Lung (tissue), 12 donors: ENCODE data around the gene FAM3A. TPM values are rescaled to one million over a fixed set of nuclear protein-coding genes. Genes with fewer than 3 reads are reported as not detected.

ENCODE experiments used
- ATAC-seq: fragments of 200-7000 bp; cut with Tn5 transposase; one replicate; pipeline ENCODE4 v1.9.1; 2020; ENCODE audit warnings: moderate number of reproducible peaks; ENCODE audit not compliant: insufficient read depth, low FRiP score
- DNase-seq, 3 donors: peaks; one replicate each; pipeline ENCODE4 v3.0.0-alpha.2; 2013 to 2017
- H3K27ac ChIP-seq, 2 donors: one replicate each; pipeline ENCODE4 v1.5.1; 2013; ENCODE audit warnings: mild to moderate bottlenecking in 2 of 2, moderate library complexity in 2 of 2, control low read depth in 1 of 2, inconsistent platforms in 1 of 2, low read depth in 1 of 2, low read length in 1 of 2
- H3K27me3 ChIP-seq, 3 donors: one replicate each; pipeline ENCODE4 v1.5.1; 2013; ENCODE audit warnings: low read length in 2 of 3; ENCODE audit not compliant: control insufficient read depth in 3 of 3, insufficient read depth in 3 of 3
- H3K36me3 ChIP-seq, 4 donors: one replicate each; pipeline ENCODE4 v1.5.1; 2013; ENCODE audit warnings: low read length in 4 of 4, mild to moderate bottlenecking in 1 of 4, moderate library complexity in 1 of 4; ENCODE audit not compliant: control insufficient read depth in 4 of 4, insufficient read depth in 4 of 4
- H3K4me1 ChIP-seq, 5 donors: one replicate each; pipeline ENCODE4 v1.5.1; 2013; ENCODE audit warnings: low read length in 5 of 5, mild to moderate bottlenecking in 2 of 5, moderate library complexity in 1 of 5; ENCODE audit not compliant: control insufficient read depth in 5 of 5, insufficient read depth in 5 of 5
- H3K4me3 ChIP-seq: one replicate; pipeline ENCODE4 v1.5.1; 2013; ENCODE audit warnings: mild to moderate bottlenecking, control low read depth, moderate library complexity
- H3K9ac ChIP-seq, 2 donors: one replicate each; pipeline ENCODE4 v1.5.1; 2013; ENCODE audit warnings: low read length in 2 of 2, control low read depth in 1 of 2; ENCODE audit not compliant: insufficient read depth in 1 of 2
- H3K9me3 ChIP-seq, 4 donors: one replicate each; pipeline ENCODE4 v1.5.1; 2013; ENCODE audit warnings: low read length in 3 of 4, mild to moderate bottlenecking in 1 of 4, moderate library complexity in 1 of 4; ENCODE audit not compliant: control insufficient read depth in 4 of 4, insufficient read depth in 3 of 4
- WGBS, 2 donors: extraction: QIAGEN DNeasy Blood & Tissue Kit; methylation state at CpG; one replicate each; pipeline ENCODE4 v1.1.7; 2013; 5-methylcytosine and 5-hydroxymethylcytosine counted together
- polyA plus RNA-seq, 2 donors: library from polyadenylated mRNA; stranded (reverse); fragments of 200-250 nt; gene quantifications; one replicate each; pipeline ENCODE4 v1.2.1, GENCODE V29; 2013
- total RNA-seq, 2 donors: library from RNA; depleted of rRNA in 1 of 2; stranded (reverse); fragments of >200 nt in 1 of 2; gene quantifications; one replicate each; pipeline ENCODE4 v1.2.1, GENCODE V29; 2014 to 2021
- TF ChIP-seq, protein P1 (sequence below): IDR thresholded peaks from 2 replicates; pipeline ENCODE4 v1.5.1; 2012; ENCODE audit warnings: mild to moderate bottlenecking; ENCODE audit errors: control extremely low read depth, extremely low read depth
- donor health status: control.
- donor health status: control.
- donor health status: Bipolar disorder and iron deficiency.
- donor health status: healthy.
- donor health status: DM: yes; HTN: yes; CAD: no.

The FAM3A gene
- total and polyA plus RNA-seq, 4 donors, result 21.5 to 61.2 (median 46.2) TPM

DNA sequence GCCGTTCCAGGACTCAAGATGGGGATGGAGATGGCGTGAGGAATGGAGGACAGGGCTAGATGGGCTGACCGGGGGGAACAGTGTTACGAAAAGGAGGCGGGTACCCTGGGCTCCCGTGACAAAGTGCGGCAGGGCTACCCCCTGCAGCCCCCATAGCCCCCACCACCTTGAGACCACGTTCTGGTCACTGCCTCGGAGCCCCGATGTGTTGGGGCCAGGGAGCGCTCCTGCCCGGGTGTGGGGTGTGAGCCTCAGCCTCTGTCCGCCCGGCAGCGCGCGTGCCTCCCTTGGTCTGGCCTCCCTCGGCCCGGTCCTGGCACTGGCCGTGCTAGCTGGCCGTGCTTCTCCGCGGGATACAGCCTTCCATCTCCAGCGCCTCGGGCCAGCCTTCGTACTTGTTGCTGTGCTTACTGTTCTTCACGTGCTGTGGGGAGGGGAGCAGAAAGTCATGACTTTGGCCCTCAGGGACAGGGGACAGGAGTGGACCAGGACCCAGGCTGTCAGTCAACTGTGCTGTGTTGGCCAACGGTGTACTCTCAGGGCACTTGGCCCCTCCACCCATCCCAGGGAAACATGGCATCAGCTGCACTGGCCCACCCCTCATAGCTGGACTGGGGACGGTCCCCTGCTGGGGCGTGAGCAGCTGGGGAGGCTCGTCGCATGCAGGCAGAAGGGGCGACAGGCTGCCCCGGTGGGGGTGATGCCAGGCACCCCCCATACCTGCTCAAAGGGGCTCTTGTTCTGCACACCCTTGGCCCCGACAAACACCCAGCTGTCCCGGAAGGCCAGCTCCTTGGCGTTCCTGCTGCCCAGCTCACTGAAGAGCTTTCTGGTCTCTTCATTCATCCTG is 9.3 kb downstream of the FAM3A start:
- Histone ChIP-seq H3K9ac (no peak overlapping the region), H3K27ac (no peak overlapping the region), H3K36me3 (peaks cover 2 to 11% (median 5%) of the 10 kb centered on the region in 4 donors), H3K4me3 (no peak overlapping the region), H3K27me3 (no peaks in the 10 kb centered on the region), H3K4me1 (no peaks in the 10 kb centered on the region), H3K9me3 (peaks cover 0 to 19% (median under 1%) of the 10 kb centered on the region in 4 donors)
- no peak for DNase-seq
- no peak for ATAC-seq
- 93 to 94% methylated on average over 15 to 37 of the region's 37 CpGs for WGBS, 2 donors
- TF ChIP-seq, protein P1, sequence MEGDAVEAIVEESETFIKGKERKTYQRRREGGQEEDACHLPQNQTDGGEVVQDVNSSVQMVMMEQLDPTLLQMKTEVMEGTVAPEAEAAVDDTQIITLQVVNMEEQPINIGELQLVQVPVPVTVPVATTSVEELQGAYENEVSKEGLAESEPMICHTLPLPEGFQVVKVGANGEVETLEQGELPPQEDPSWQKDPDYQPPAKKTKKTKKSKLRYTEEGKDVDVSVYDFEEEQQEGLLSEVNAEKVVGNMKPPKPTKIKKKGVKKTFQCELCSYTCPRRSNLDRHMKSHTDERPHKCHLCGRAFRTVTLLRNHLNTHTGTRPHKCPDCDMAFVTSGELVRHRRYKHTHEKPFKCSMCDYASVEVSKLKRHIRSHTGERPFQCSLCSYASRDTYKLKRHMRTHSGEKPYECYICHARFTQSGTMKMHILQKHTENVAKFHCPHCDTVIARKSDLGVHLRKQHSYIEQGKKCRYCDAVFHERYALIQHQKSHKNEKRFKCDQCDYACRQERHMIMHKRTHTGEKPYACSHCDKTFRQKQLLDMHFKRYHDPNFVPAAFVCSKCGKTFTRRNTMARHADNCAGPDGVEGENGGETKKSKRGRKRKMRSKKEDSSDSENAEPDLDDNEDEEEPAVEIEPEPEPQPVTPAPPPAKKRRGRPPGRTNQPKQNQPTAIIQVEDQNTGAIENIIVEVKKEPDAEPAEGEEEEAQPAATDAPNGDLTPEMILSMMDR, result no peak

DNA sequence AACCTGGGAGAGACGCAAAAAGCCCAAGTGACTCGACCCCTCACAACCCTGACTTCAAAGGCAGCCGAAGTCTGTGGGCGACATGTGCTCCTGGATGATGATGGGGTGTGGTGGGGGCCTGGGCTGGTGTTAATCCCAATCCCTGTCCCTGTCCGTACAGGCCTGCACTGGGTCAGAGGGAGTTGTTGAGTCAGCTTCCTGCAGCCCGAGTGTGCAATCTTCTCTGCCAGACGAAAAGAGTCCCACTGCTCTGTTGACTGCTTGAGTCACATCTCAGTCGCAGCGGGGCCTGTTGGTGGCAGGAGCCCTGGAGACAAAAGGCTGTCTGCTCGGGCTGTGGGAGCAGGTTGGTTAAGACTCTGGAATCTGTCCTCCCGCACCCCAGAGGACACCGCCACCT is 10.3 kb downstream of the FAM3A start:
- Histone ChIP-seq H3K9ac (no peak overlapping the region), H3K27ac (no peak overlapping the region), H3K4me3 (no peak overlapping the region), H3K36me3 (peaks cover 2 to 11% (median 5%) of the 10 kb centered on the region in 4 donors), H3K27me3 (no peaks in the 10 kb centered on the region), H3K4me1 (no peaks in the 10 kb centered on the region), H3K9me3 (peaks cover 0 to 18% (median under 1%) of the 10 kb centered on the region in 4 donors)
- peak; percentile 39 for ATAC-seq
- TF ChIP-seq, protein P1, result no peak
- WGBS, 2 donors, result 77 to 86% methylated on average over 12 of the region's 12 CpGs
- DNase-seq, result no peak

DNA sequence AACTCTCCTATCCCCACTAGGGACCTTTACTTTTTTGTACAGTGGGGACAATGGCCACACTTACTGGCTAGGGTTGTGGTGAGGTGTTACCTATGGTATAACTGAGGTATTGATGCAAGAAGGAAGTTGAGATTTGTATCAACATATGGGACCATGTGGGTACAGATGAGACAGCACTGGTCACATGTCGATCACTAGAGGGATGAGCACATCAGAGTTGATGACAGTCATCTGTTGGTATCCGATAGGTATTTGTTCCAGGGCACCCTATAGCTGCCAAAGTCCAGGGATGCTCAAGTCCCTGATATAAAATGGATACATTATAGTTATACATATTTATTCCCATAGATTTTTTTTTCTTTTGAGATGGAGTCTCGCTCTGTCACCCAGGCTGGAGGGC is 13.0 kb downstream of the FAM3A start:
- ATAC-seq, result no peak

More for the DNA sequence above, 13.0 kb downstream of the FAM3A start:
- Histone ChIP-seq H3K4me3 (no peak overlapping the region), H3K27ac (no peak overlapping the region), H3K9me3 (peaks cover 0 to 6% (median 0%) of the 10 kb centered on the region in 4 donors), H3K9ac (no peak overlapping the region), H3K4me1 (no peaks in the 10 kb centered on the region), H3K36me3 (peaks cover 0 to 8% (median 1%) of the 10 kb centered on the region in 4 donors), H3K27me3 (peaks cover 0 to 3% (median 0%) of the 10 kb centered on the region in 3 donors)
- no peak for DNase-seq
- 82 to 87% methylated on average over 3 of the region's 3 CpGs for WGBS, 2 donors
- TF ChIP-seq, protein P1, result no peak
